ENCODE measurements around the gene ITGA11.

GRCh38 chr15:68445351-68445750 lies 13.4 kb upstream of the ITGA11 start:
- TF ChIP-seq CTCF (conservative IDR thresholded peaks at IDR 0.05; ENCODE audit: low read depth, low read length) (no peak), RCOR1 (IDR thresholded peaks at IDR 0.05; ENCODE audit: insufficient replicate concordance, low read length) (no peak), POLR2A (IDR thresholded peaks at IDR 0.05; ENCODE audit: low read depth, low read length) (no peak), BHLHE40 (IDR thresholded peaks at IDR 0.05; ENCODE audit: low read depth, low read length) (no peak), USF2 (IDR thresholded peaks at IDR 0.05; ENCODE audit: low read depth, low read length) (no peak), SMC3 (IDR thresholded peaks at IDR 0.05; ENCODE audit: low read depth, low read length) (no peak), MAZ (IDR thresholded peaks at IDR 0.05; ENCODE audit: borderline replicate concordance, low read depth, low read length) (no peak), MXI1 (IDR thresholded peaks at IDR 0.05; ENCODE audit: borderline replicate concordance, low read depth, low read length) (no peak), CEBPB (IDR thresholded peaks at IDR 0.05; ENCODE audit: low read depth, low read length) (no peak)

All from IMR-90 (cell line).